ENCODE measurements around the gene ZNF302.

The ZNF302 gene

DNA sequence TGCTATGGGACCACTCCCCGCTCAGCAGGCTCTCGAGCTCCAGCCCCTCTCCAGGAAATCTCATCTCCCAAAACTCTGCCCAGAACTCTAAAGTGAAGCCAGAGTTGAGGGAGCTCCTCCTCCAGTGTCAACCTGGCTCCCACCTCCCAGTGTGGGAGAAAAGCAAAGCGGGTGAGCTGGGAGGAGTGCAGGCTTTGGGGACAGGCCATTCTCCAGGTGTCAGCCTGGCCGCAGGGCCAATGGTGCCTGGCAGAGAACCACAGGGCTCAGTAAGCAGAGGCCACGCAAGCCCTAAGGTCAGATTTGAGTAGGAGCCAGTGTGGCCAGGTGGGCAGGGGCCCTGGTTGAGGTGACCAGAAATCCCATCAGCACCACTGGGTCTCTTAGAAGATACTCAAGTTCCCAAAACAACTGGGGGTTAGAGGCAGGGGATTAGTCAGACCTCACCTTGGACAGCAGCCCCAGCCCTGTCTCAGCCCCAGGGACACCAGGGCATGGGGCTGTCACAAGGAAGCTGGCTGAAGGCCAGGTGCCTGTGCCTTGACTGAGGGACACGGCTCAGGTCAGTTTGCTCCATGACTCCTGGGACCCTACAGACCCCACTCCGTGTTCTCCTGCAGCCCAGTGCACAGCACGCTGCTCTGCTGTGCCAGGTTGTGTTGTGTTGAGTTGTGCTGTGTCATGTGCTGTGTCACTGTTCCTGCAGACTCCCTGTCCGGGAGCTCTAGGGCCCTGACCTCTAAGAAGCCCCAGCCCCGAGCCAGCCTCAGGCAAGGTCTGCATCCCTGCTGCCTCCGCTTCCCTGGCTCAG is 53.7 kb downstream of the ZNF302 start:
- H3K27me3 ChIP-seq (ENCODE audit: low read depth): no peaks in the 10 kb centered on the region
- in situ Hi-C loops (cut with MboI; ENCODE audit: low sequenced_read_pairs): no loop called here
- no peak for DNase-seq (ENCODE audit: low spot score in 2 of 2)
- no peaks in the 10 kb centered on the region for H3K4me1 ChIP-seq
- no peak overlapping the region for H3K4me3 ChIP-seq
- H3K9me3 ChIP-seq: no peaks in the 10 kb centered on the region
- H3K36me3 ChIP-seq (replicated peaks): no peaks in the 10 kb centered on the region

DNA sequence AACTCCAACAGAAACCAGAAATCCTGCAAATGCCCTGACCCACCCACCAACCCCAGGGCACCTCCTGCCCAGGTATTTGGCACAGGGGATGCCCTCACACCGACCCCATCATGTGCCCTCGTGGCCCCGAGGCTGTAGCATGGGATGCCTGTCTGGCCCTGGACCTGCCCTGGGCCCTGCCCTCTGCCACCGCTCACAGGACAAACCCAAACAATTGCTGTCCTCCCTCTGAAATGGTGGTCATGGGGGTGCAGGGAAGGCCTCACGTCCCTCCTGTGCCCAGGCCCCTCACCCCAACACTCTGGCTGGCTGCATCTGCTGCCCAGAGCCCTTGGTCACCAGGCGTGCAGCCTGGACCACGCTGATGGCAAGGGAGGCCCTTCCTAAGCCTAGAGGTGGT is 54.5 kb downstream of the ZNF302 start:
- Histone ChIP-seq H3K27me3 (ENCODE audit: low read depth) (no peaks in the 10 kb centered on the region), H3K4me3 (no peak overlapping the region), H3K4me1 (no peaks in the 10 kb centered on the region), H3K9me3 (no peaks in the 10 kb centered on the region), H3K36me3 (replicated peaks) (no peaks in the 10 kb centered on the region)
- DNase-seq (ENCODE audit: low spot score in 2 of 2): no peak
- in situ Hi-C loops (cut with MboI; ENCODE audit: low sequenced_read_pairs): no loop called here

DNA sequence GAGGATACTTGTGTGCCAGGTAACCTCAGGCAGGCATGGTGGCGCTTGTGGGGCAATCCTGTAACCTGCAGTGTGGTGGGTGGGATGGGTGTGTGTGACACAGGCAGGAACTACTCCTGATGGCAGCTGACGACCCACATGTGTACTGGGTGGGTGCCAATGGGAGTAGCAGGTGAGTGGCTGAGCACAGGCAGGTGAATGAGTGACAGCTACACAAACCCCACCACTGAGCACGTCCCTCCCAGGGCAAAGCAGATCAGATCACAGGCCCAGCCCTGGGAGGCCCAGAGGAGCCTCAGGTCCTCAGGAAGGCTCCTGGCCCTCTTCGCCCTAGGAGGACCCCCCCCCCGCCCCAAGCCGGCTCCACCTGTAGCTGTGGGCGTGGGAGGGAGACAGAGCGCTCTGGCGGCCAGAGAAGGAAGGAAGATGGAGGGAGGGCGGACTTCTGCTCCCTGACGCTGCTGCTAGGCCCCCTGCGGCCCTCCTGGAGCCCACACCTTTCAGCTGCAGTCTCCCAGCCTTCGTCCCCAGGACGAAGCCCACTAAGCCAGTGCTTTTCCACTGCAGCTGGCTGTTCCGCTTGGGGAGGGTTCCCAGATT is 55.2 kb downstream of the ZNF302 start:
- no peak for DNase-seq (ENCODE audit: low spot score in 2 of 2)
- Histone ChIP-seq H3K27me3 (ENCODE audit: low read depth) (no peaks in the 10 kb centered on the region), H3K36me3 (replicated peaks) (no peaks in the 10 kb centered on the region), H3K4me3 (peak overlapping the region; percentile 79), H3K4me1 (no peaks in the 10 kb centered on the region), H3K9me3 (no peaks in the 10 kb centered on the region)
- in situ Hi-C loops (cut with MboI; ENCODE audit: low sequenced_read_pairs): no loop called here

DNA sequence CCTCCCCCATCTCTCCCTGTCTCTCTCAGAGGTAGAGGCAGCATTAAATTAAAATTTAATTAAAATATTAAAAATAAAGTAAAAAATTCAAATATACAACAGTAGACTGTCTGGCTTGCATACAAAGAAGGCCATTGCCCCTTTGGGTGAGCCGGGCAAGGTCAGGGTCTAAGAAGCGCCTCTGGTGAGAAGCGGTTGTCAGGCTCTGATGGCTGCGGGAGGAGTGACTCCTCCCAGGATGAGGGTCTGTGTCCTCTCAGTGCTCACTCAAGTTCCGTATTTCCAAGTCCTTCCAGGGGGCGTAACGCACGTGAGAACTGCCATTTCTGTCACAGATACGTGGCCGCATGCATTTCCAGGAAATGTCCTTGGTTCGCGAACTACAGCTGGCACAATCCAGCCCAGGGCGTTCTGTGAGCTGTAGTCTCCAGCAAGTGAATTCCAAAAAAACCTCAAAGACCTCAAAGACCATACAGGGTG is 55.8 kb downstream of the ZNF302 start:
- peak; percentile 33 to 62 for DNase-seq (ENCODE audit: low spot score in 2 of 2)

DNA sequence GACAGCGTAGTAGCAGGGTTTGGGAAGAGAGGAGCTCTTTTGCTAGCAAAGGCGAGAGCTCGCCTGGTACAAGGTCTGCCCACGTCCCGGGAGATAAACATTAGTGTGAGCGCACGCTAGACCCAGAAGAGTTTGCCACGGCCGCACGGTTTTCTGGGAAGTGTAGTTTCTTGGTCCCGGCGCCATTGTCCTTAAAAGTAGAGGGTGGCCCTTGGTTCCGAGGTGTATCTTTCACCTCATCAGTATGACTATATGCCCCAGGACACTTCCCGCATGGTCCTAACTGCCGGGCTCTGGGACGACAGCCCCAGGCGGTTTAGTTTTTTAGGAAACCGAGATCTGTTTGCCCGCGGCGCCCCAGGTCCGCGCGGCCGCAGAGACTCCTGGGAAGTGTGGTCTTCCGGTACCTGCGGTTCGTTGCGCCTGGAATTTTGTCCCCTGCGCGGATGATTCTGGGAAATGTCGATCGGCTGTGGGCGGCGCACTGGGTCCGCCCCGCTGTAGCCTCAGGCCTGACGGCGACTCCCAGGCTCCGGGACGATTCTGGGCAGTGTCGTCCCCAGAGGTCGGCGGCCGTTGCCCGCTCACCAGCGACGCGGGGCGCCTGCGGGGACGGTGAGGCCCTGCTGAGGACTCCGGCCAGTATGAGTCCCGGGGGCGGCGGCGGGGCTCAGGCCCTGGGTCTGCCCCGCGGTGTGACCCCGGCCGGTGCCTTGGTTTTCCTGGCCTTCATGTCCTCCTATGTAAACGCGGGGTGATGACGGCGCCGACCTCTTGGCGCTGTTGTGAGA is 56.5 kb downstream of the ZNF302 start, which contains the start of gene ZNF181:
TSS of gene ZNF181 (plus strand) at position 498 of the 791 bp plus-strand sequence. CDS start 795 bp downstream, outside the sequence.
- in situ Hi-C loops (cut with MboI; ENCODE audit: low sequenced_read_pairs): no loop called here
- H3K4me1 ChIP-seq: no peaks in the 10 kb centered on the region
- H3K27me3 ChIP-seq (ENCODE audit: low read depth): no peaks in the 10 kb centered on the region
- peak within 1 kb of the TSS; percentile 79 for H3K4me3 ChIP-seq
- H3K9me3 ChIP-seq: no peaks in the 10 kb centered on the region
- DNase-seq (ENCODE audit: low spot score in 2 of 2): peak; percentile 86 to 90
- no peaks in the 10 kb centered on the region for H3K36me3 ChIP-seq (replicated peaks)

More for the DNA sequence above, 55.8 kb downstream of the ZNF302 start:
- no peaks in the 10 kb centered on the region for H3K27me3 ChIP-seq (ENCODE audit: low read depth)
- H3K4me1 ChIP-seq: no peaks in the 10 kb centered on the region
- H3K9me3 ChIP-seq: no peaks in the 10 kb centered on the region
- H3K4me3 ChIP-seq: peak overlapping the region; percentile 79
- no peaks in the 10 kb centered on the region for H3K36me3 ChIP-seq (replicated peaks)
- in situ Hi-C loops (cut with MboI; ENCODE audit: low sequenced_read_pairs): no loop called here

DNA sequence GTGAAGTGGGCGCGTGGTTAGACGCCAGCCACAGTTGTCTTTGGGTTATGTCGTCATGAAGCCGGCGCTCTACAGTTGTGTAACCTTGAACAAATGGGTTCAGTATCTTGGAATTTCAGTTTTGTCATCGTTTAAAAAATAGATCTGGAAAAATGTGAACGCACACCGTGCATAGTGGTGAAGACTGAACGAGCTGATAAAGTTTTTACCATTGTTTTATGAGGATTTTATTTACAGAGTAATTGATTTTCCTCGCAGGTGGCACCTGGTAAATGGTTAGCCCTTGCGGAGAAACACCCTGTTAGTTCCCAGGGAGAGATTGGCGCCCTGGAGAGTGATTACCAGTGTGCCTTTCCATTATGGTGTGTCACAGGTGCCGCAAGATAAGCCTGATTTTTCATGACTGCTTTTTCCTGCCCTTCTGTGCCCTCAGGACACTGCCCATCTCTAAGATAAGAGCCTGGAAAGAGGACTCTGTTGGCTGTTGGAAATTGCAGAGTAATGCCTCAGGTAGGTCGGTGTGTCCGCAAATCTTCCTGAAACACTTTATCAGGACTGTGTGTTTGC is 57.1 kb downstream of the ZNF302 start:
- Histone ChIP-seq H3K4me1 (no peaks in the 10 kb centered on the region), H3K4me3 (peak overlapping the region; percentile 79), H3K27me3 (ENCODE audit: low read depth) (no peaks in the 10 kb centered on the region), H3K36me3 (replicated peaks) (no peaks in the 10 kb centered on the region; the same call in 1 of the 2 replicates), H3K9me3 (no peaks in the 10 kb centered on the region)
- in situ Hi-C loops (cut with MboI; ENCODE audit: low sequenced_read_pairs): no loop called here
- DNase-seq (ENCODE audit: low spot score in 2 of 2): peak in 1 of 2 experiments; percentile 22
